D721Med (cell line): ENCODE data around the gene MSRB2.

ENCODE experiments used
- DNase-seq: peaks from one replicate; pipeline ENCODE4 v3.0.0; 2011; ENCODE audit warnings: low spot score; ENCODE audit not compliant: insufficient read length
- FAIRE-seq: peaks from 2 replicates; lab custom pipeline; 2011; peaks lifted over from hg19 to GRCh38; lab: Jason Lieb, UNC
- TF ChIP-seq, protein P1 (sequence below): IDR thresholded peaks from 2 replicates; pipeline ENCODE4 v1.5.1; 2012; ENCODE audit warnings: mild to moderate bottlenecking, control low read depth; ENCODE audit not compliant: insufficient read depth; ENCODE audit errors: missing control alignments

MSRB2 gene

DNA sequence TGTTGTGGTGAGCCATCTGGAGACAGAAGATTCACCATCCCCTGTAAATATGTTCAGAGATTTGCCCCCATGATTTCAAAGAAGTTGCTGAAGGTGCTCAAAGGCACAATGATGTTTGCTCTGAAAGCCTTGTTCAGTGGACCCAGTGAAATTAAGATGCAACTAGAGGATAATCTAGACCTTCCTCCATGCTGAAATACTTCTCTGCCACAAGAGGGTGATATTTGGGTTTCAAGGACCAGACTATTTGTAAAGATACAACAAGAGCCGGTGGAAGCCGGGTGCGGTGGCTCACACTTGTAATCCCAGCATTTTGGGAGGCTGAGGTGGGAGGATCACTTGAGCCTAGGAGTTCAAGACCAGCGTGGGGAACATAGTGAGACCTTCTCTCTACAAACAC, 13.5 kb upstream of the MSRB2 start:
- no peak for FAIRE-seq

GRCh38 chr10:23088609-23089008, 6.8 kb upstream of the MSRB2 start:
- no peak for FAIRE-seq
- DNase-seq: no peak

More for the DNA sequence above, 13.5 kb upstream of the MSRB2 start:
- DNase-seq: no peak
- TF ChIP-seq, protein P1, sequence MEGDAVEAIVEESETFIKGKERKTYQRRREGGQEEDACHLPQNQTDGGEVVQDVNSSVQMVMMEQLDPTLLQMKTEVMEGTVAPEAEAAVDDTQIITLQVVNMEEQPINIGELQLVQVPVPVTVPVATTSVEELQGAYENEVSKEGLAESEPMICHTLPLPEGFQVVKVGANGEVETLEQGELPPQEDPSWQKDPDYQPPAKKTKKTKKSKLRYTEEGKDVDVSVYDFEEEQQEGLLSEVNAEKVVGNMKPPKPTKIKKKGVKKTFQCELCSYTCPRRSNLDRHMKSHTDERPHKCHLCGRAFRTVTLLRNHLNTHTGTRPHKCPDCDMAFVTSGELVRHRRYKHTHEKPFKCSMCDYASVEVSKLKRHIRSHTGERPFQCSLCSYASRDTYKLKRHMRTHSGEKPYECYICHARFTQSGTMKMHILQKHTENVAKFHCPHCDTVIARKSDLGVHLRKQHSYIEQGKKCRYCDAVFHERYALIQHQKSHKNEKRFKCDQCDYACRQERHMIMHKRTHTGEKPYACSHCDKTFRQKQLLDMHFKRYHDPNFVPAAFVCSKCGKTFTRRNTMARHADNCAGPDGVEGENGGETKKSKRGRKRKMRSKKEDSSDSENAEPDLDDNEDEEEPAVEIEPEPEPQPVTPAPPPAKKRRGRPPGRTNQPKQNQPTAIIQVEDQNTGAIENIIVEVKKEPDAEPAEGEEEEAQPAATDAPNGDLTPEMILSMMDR: peak; percentile 35

DNA sequence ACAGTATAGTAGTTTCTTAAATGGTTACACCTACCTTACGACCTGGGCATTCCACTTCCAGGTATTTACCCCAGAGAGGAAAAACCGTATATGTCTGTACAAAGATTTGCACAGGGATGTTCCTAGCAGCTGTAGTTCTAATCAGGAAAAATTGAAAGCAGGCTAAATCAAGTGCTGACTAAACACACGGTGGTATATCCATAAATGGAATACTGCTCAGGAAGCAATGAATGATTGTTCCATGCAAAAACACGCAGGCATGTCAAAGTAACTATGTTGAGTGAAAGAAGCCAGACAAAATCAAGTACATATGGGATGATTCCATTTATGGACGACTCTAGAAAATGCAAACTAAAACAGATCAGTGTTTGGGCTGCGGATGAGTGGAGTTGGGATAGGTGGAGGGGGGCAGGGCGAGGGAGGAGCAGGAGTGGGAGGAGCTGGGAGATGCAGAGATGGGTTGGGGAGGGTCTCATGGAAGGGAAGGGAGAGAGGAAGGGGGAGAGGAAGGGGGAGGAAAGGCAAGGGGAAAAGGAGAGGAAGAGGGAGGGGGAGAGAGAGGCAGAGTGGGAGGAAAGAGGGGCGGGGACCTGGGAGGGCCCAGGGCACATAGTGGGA, 484 bp upstream of the MSRB2 start:
- FAIRE-seq (no peak), DNase-seq (no peak)

More at GRCh38 chr10:23088609-23089008, 6.8 kb upstream of the MSRB2 start:
- TF ChIP-seq, protein P1: no peak

GRCh38 chr10:23095966-23096801, 805 bp downstream of the MSRB2 start:
- TF ChIP-seq, protein P1: no peak
- DNase-seq (no peak), FAIRE-seq (no peak)

More for the DNA sequence above, 484 bp upstream of the MSRB2 start:
- TF ChIP-seq, protein P1: no peak

- TF ChIP-seq, protein P1: no peak
- DNase-seq (no peak), FAIRE-seq (no peak)
Observed at GRCh38 chr10:23096802-23097549, 1.6 kb downstream of the MSRB2 start.

GRCh38 chr10:23099079-23099478, 3.7 kb downstream of the MSRB2 start:
- FAIRE-seq (no peak), DNase-seq (no peak)
- TF ChIP-seq, protein P1: no peak
